Body of pancreas (tissue), 4 donors: Measurements from ENCODE around the gene RASGRF2. TPM values are rescaled to one million over a fixed set of nuclear protein-coding genes. Genes with fewer than 3 reads are reported as not detected.

ENCODE experiments used
- ATAC-seq: fragments of 150-250 bp; one replicate; pipeline ENCODE4 v1.9.1; 2016
- DNase-seq, 4 donors: peaks; one replicate each; pipeline ENCODE4 v3.0.0-alpha.2; 2019
- H3K27ac ChIP-seq, 4 donors: fragments of 200-600 bp; sonication (generic); 1 replicate in 3 of 4; 2 replicates in 1 of 4; pipeline versions ENCODE4 v1.5.1 to v1.6.1; 2016 to 2019; ENCODE audit warnings: mild to moderate bottlenecking in 1 of 4, mixed read lengths in 1 of 4, moderate library complexity in 1 of 4
- H3K27me3 ChIP-seq, 2 donors: fragments of 200-600 bp; sonication (generic); one replicate each; pipeline ENCODE4 v1.6.0; 2016; ENCODE audit warnings: mild to moderate bottlenecking in 1 of 2
- H3K36me3 ChIP-seq, 2 donors: fragments of 200-600 bp; sonication (generic); replicated peaks in 1 of 2; 2 replicates each; pipeline ENCODE4 v1.5.1; 2016; ENCODE audit warnings: low read depth in 2 of 2; ENCODE audit not compliant: insufficient read depth in 1 of 2
- H3K4me1 ChIP-seq: fragments of 200-600 bp; sonication (generic); one replicate; pipeline ENCODE4 v1.6.0; 2016
- H3K4me3 ChIP-seq, 2 donors: fragments of 200-600 bp; sonication (generic); 1 replicate in 1 of 2; 2 replicates in 1 of 2; pipeline ENCODE4 v1.5.1; 2016 to 2019
- H3K9me3 ChIP-seq, 3 donors: fragments of 200-600 bp; sonication (generic); 1 replicate in 2 of 3; 2 replicates in 1 of 3; pipeline ENCODE4 v1.5.1; 2016
- CTCF ChIP-seq, 7 experiments: fragments of 450-650 bp in 4 of 7; fragments of 200-600 bp in 3 of 7; sonication (generic) in 3 of 7; IDR thresholded peaks; one replicate each; pipeline ENCODE4 v1.5.1; 2016 to 2019; ENCODE audit warnings: antibody characterized with exemption in 7 of 7
- POLR2A ChIP-seq, 3 donors: fragments of 450-650 bp; IDR thresholded peaks; one replicate each; pipeline ENCODE4 v1.6.1; 2016; ENCODE audit warnings: antibody characterized with exemption in 3 of 3, mild to moderate bottlenecking in 2 of 3
- WGBS, 2 donors: methylation state at CpG; one replicate each; pipeline ENCODE4 v1.1.5; 2017; 5-methylcytosine and 5-hydroxymethylcytosine counted together
- intact Hi-C: fragments of 100-400 bp; cut with DNase I; formaldehyde crosslinking; loops from one replicate; pipeline ENCODE4 v1.15.1; 2023
- total RNA-seq, 2 donors: library from RNA; depleted of rRNA; stranded (reverse); fragments of >200 nt; gene quantifications; one replicate each; pipeline ENCODE4 v1.1.0, GENCODE V29; 2016

RASGRF2 gene
- total RNA-seq, 2 donors from 2014 or later, result 1.6 to 3.6 TPM

- Histone ChIP-seq H3K27me3 (no peaks in the 10 kb centered on the region), H3K9me3 (no peaks in the 10 kb centered on the region), H3K4me1 (no peaks in the 10 kb centered on the region), H3K27ac (no peak overlapping the region), H3K36me3 (no peaks in the 10 kb centered on the region), H3K4me3 (no peak overlapping the region)
- intact Hi-C loops, result no loop called here
- no peak for TF ChIP-seq POLR2A (IDR thresholded peaks at IDR 0.05)
- no peak for TF ChIP-seq CTCF (IDR thresholded peaks at IDR 0.05)
- 64 to 65% methylated on average over 3 to 5 of the region's 5 CpGs for WGBS, 2 donors
- no peak for DNase-seq
- ATAC-seq, result no peak
Measured at GRCh38 chr5:80951366-80951765, 8.8 kb upstream of the RASGRF2 start.

DNA sequence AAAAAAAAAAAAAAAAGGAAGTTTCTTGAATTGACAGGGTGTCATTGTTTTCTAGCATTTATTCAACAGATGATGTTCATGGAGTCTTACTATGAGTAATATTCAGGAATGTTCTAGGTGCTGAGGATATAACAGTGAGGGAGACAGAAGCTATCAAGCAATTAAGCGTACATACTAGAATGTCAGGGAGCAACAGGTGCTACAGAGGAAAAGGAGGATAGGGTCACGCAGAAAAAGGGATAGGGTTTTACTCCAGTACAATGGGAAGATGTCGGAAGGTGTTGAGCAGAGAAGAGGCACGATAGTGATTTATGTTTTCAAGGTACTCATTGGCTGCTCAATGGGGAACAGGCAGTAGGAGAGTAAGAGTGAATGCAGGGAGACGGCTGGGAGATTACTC is 6.6 kb upstream of the RASGRF2 start:
- Histone ChIP-seq H3K27ac (no peak overlapping the region), H3K9me3 (no peaks in the 10 kb centered on the region), H3K36me3 (no peaks in the 10 kb centered on the region), H3K4me3 (no peak overlapping the region), H3K4me1 (no peaks in the 10 kb centered on the region), H3K27me3 (no peaks in the 10 kb centered on the region)
- no peak for ATAC-seq
- intact Hi-C loops, result no loop called here
- 69 to 81% methylated on average over 5 of the region's 5 CpGs for WGBS, 2 donors
- DNase-seq, result no peak
- TF ChIP-seq CTCF (IDR thresholded peaks at IDR 0.05), result no peak
- TF ChIP-seq POLR2A (IDR thresholded peaks at IDR 0.05), result no peak

GRCh38 chr5:80955082-80955590 is 5.0 kb upstream of the RASGRF2 start:
- WGBS, 2 donors, result 58 to 63% methylated on average over 2 of the region's 2 CpGs
- DNase-seq, result no peak
- no peaks in the 10 kb centered on the region for H3K4me1 ChIP-seq
- H3K4me3 ChIP-seq, result no peak overlapping the region
- H3K27me3 ChIP-seq, result no peaks in the 10 kb centered on the region
- H3K36me3 ChIP-seq, result no peaks in the 10 kb centered on the region
- H3K9me3 ChIP-seq, result no peaks in the 10 kb centered on the region
- ATAC-seq, result no peak
- H3K27ac ChIP-seq, result no peak overlapping the region
- TF ChIP-seq POLR2A (IDR thresholded peaks at IDR 0.05) (no peak), CTCF (IDR thresholded peaks at IDR 0.05) (no peak)
- intact Hi-C loops, result no loop called here

- TF ChIP-seq CTCF (IDR thresholded peaks at IDR 0.05) (no peak), POLR2A (IDR thresholded peaks at IDR 0.05) (no peak)
Measured at GRCh38 chr5:80956272-80956671, 3.9 kb upstream of the RASGRF2 start.

DNA sequence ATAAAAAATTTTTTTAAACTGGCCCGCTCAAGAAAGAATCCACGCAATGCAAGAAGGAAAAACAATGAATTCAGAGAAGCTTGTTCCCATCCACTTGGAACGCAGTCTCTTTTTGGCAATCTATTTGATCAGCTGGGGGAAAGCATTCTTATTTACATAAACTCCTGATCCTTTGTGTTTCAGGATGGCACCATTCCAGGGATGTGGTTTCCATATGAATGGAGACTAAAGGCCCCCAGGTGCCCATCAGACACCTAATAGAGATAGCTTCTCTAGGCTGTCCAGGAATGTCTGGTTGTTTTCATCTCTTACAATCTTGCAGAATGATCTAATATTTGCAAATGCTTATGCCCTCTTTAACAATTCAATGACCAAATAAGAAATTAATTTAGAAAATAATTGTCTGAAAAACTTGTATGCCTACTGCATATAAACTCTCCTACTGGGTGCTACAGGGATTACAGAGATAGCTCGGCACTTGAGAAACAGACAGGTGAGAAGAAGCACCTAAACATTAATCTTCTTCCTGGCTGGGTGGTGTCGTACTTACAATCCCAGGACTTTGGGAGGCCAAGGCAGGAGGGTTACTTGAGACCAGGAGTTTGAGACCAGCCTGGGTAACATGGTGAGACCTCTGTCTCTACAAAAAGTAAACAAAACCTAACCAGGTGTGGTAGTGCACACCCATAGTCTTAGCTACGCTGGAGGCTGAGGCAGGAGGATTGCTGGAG is 3.0 kb upstream of the RASGRF2 start:
- 43 to 54% methylated on average over 6 of the region's 6 CpGs for WGBS, 2 donors

More at GRCh38 chr5:80956272-80956671, 3.9 kb upstream of the RASGRF2 start:
- ATAC-seq (no peak), DNase-seq (no peak)
- no peaks in the 10 kb centered on the region for H3K36me3 ChIP-seq
- intact Hi-C loops, result no loop called here
- WGBS, 2 donors, result 52 to 55% methylated on average over 7 of the region's 7 CpGs
- H3K27ac ChIP-seq, result no peak overlapping the region
- no peak overlapping the region for H3K4me3 ChIP-seq
- H3K9me3 ChIP-seq, result no peaks in the 10 kb centered on the region
- no peaks in the 10 kb centered on the region for H3K27me3 ChIP-seq
- H3K4me1 ChIP-seq, result peaks cover 8% of the 10 kb centered on the region

More for the DNA sequence above, 3.0 kb upstream of the RASGRF2 start:
- DNase-seq, result no peak
- ATAC-seq, result no peak
- Histone ChIP-seq H3K4me1 (peaks cover 13% of the 10 kb centered on the region), H3K27me3 (no peaks in the 10 kb centered on the region), H3K9me3 (no peaks in the 10 kb centered on the region), H3K27ac (no peak overlapping the region), H3K36me3 (no peaks in the 10 kb centered on the region), H3K4me3 (no peak overlapping the region)
- intact Hi-C loops, result no loop called here
- no peak for TF ChIP-seq CTCF (IDR thresholded peaks at IDR 0.05)
- no peak for TF ChIP-seq POLR2A (IDR thresholded peaks at IDR 0.05)
